HUDEP-2 (cell line): ENCODE measurements around the gene XRCC4.
"Not testable (repeated sequence)": the region's sequence is repeated elsewhere in the genome, so short reads cannot be mapped to it uniquely, and the experiment has no call there.

Experiments
- DNase-seq, 76 experiments: peaks; one replicate each; lab custom pipeline; 2025; ENCODE audit not compliant: unreplicated experiment in 76 of 76; lab: John Stamatoyannopoulos, UW

XRCC4 gene

DNA sequence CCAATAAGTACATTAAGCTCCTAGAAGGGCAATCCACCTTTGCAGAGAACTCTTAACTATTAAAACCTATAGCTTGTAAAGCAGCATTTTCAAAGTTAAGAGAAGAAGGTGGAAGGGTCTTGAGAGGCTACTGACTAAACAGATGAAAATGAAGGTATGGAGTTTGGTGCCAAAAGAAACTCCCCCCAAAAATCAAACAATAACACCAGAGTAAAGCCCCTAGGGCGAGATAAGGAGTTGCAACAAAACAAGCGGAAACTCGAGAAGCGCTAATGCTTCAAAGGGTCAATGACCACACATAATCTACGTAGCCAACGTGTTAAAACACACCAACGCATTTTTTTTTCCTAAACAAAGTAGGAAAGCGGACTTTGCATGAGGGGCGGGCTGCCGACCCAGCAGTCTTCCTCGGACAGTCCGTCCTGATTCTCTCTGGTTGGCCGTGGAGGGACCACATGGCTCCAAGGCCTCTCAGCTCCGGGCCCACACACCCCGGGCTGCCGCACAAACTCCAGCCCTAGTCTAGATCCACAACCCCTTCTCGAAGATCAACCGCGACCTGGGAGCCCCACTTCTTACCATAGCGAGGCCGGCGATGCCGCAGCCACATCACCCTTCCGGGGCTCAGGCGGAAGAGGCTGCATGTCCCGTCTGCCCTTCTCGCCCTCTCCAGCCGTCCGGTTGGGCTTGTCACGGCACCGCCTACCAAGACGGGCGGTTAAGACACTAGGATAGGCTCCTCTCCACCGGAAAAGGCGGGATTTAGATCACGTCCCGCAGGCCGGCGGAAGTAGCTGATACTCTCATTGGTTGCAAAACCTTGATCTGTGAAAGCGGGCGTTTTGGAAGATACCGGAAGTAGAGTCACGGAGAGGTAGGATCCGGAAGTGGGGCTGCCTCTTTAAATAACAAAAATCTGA, at the start of gene XRCC4, which contains the start of gene TMEM167A:
Gene XRCC4 (plus strand): TSS at position 806 of the 920 bp plus-strand sequence. CDS start 27,373 bp downstream, outside the sequence.
Gene TMEM167A (minus strand): TSS at position 653 of the 920 bp plus-strand sequence. CDS start 71 bp downstream, at position 582.
- peak in 75 of 76 experiments; percentile 52 to 98 (median 93) for DNase-seq

GRCh38 chr5:83029912-83030311, 47.4 kb upstream of the XRCC4 start:
- no peak for DNase-seq

GRCh38 chr5:83031381-83031780, 46.0 kb upstream of the XRCC4 start:
- no peak for DNase-seq

- DNase-seq, result no peak
Measured at GRCh38 chr5:83034036-83034435, 43.3 kb upstream of the XRCC4 start.

DNA sequence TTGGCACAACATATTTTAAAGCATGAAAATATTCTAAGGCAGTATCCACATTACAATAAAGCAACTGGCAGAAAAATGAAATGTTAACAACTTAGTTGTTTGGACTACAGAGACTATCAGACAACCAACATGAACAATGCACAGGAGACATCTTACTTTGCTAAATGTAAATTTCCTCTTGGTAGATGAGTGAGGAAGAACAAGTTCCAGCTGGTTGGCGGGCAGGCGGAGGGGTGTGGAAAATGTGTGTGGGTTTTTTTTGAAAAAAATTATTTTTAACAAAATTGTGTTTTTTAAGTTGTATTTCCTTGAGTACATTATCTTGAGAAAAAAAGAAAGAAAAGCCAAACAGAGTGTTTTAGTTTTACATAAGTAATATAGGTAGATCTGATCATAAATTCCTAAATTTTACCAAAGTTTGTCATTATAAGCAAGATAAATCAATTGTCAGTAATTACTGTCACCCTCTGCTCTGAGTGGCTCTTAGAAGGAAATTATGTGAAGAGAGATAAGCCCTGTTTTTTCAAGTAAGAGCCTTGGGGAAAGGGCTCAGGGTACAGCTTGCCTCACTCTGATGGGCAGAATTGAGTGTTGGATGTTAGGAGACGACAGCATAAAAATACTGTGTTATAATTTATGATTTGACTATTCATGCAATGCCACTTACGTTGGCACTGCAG, 42.7 kb upstream of the XRCC4 start:
- DNase-seq, result no peak

DNA sequence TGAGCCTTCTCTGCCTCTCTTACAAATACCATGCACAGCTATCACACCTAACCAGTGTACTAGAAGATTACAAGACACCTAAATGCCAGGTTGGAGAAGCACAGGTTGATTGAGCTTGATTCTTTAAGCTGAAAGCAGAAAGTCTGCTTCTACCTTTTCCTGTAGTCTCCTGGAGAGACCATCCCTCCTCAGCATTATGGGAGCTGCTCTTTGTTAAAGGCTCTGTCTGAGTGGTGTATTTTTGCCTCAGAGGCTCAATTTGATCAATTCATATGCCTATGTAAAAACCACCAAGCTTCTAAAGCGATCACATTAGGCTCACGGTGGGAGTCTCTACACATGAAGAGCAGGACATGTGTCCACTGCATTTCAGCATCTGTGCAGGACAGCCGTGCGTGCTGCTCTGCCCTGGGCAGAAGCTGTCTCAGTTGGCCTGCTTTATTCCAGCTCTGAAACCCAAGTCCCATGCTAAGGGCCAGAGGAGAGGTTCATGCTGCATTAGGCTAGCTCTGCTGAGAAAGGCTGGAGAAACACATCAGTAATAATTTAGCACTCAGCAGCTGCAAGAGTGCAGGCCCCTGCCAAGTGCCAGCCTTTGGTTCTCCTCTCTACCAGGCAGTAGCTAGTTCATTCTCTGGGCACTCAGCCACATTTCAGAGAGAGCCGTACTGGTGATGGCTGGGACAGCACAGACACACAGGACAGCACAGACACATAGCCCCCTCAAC, 41.8 kb upstream of the XRCC4 start:
- DNase-seq, result no peak

- no peak for DNase-seq
Measured at GRCh38 chr5:83036991-83037575, 40.3 kb upstream of the XRCC4 start.

- no peak for DNase-seq
Measured at GRCh38 chr5:83038924-83039323, 38.4 kb upstream of the XRCC4 start.

DNA sequence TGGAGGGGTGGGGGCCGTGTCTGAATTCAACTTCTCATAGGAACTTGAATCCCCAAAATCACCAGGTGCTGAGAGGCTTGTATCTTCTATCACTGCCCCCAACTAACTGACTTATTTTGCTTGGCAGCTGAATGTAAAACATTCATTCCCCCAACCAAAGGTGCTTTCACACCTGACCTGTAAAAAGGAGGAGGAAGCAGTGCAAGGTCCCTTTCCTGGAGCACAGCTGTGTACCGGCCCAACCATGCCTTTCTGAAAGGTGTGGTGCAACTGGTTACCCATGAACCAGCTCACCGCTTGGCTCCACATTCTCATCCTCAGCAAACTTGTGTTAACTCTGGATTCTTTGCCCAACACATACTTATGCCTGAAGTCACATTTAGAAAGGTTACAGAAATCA, 34.8 kb upstream of the XRCC4 start:
- DNase-seq, result no peak

DNA sequence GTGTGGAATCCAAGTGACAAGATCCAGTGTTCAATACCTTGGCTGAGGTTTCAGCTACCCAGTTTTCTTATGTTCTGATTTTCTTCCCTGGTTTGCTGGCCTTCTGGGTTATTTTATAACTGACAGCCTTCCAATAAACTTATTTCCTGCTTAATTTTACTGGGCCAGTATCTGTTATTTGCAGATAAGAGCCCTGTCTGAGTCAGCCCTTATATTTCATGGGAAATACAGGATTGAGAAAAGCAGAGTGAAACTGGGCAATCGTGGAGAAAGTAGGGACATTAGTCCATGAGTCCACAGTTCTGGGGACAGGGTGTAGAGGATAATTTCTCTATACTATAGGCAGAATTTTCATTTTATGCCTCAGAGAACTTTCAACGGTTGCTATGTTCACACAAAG, 32.4 kb upstream of the XRCC4 start:
- no peak for DNase-seq

- DNase-seq, result no peak
Measured at GRCh38 chr5:83048277-83048676, 29.1 kb upstream of the XRCC4 start.

DNA sequence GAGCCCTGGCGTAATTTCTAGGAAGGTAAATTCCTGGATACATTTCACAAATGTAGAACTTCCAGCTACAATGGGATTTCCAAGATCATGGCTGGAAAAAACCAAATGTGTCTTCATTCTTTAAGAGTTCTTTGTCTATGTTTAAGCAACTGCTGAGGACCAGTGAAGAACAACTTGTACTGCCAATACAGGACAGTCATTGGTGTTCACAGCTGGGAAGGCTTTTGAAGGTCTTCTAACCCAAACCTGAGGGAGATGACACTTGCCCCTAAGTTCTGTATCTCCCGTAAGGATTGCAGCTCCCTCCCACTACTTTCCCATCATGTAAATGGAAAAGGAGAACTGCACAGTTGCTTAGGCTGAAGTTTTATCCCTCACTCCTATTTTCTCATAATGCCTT, 28.5 kb upstream of the XRCC4 start:
- DNase-seq, result no peak

GRCh38 chr5:83049370-83049885, 27.9 kb upstream of the XRCC4 start:
- DNase-seq, result no peak

DNA sequence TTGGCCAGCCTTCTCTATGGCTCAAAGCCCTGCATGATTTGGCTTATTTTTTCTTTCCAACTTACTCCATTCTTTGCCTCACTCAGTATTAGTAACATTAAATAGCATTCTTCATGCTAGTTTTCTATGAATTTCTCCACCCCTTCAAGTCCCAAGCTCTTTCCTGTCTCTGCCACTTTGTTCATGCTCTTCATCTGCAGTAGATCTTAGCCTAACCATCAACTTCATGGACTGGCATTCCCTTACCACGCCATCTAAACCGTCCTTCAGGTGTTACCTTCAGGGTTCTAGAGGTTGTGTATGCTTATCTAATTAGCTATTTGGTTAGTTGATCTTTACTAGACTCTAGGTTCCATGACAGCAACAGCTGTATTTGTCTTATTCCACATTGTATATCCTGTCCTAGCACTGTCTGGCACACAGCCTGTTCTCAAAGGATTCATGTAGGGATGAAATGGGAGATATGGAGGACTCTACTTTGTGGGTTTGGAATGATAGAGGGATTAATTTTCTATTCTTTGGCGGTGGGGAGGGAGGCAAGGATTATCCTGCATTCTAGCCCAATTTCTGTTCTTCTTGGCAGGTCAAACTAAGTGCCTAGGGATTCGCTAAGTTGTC, 26.5 kb upstream of the XRCC4 start:
- DNase-seq, result no peak

DNA sequence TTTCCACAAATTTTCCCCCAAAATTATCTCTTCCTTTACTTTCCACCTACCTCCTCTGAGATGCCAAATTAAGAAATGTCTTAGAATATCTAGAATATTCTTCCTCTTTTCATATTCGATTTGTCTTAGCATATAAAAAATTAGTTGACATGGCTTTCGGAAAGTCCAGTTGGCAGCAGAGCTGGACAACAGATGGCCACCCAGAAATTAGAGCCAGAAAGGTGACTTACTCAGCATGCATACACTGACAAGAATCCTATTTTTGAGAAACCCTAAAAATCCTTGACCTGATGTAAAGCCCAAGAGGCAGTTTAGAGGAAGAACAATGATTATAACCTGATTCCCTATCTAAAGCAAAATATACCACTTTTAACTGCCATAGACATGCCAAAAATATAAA, 22.2 kb upstream of the XRCC4 start:
- no peak for DNase-seq

DNA sequence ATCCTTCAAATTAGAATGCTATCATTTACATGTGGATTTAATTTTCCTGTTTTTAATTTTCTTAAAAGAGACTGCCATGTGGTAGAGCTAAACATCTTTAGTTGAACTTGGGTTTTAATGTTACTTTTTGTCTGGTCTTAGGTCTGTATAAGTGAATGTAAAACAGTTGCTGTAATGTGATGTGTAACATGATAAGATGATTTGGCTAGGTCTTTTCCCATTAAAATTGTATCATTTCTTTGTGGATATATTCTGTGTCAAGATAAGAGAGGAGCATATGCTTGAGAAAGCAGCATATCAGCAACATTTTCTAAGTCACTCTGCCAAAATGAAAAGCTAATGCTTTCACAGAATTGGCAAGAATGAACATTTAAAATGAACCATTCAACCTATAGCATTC, 18.6 kb upstream of the XRCC4 start:
- DNase-seq, result no peak

DNA sequence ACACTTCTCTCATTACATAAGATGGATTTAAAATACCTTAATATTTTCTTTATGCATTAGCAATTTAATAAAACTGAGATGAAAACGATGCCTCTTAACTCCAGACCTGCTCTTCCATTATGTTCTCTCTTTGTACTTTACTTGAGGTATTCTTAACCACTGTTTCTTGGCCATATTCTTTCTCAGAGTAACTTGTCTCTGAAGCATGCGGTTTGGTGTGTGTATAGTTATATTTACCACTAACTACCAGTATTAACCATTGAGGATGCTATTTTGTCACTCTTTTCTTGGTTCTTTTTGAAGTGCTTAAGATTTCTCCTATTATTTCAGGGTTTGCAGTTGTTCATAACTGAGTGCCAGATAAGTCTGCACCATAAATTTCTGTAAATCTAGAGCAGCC, 18.0 kb upstream of the XRCC4 start:
- no peak for DNase-seq

DNA sequence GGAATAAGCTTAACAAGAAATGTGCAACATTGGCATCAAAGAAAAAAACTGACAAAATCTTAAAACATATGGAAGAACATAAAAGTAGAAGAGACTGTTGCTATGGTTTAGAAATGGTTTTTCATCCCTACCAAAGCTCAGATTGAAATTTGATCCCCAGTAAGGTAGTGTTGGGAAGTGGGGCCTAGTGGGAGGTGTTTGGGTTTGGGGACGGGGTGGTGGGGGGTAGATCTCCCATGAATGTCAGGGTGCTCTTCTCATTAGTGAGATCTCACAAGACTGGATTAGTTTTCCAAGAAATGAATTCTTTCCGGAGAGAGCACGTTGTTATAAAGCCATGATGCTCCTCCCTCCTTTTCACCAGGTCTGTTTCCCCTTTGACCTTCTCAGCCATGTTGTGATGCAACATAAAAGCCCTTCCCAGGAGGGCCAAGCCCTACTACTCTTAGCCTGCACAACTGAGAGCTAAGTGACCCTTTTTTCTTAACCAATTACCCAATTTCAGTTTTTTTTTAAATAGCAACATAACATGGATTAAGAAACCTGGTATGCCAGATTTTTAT, 10.7 kb upstream of the XRCC4 start:
- no peak for DNase-seq

DNA sequence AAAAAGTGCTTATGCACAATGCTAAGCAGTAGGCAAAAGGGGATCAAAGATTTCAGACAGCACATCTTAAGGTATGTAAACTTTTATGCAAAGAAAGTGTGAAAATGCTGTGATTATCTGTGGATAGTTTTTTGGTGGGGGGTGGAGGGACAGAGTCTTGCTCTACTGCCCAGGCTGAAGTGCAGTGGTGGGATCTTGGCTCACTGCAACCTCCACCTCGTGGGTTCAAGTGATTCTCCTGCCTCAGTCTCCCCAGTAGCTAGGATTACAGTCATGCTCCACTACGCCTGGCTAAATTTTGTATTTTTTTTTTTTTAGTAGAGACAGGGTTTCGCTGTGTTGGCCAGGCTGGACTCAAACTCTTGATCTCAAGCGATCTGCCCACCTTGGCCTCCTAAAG, 10.0 kb upstream of the XRCC4 start:
- DNase-seq, result not testable (repeated sequence)
